ENCODE data around the gene SNTN.
"Not testable (repeated sequence)": the region's sequence is repeated elsewhere in the genome, so short reads cannot be mapped to it uniquely, and the experiment has no call there.

SNTN gene

GRCh38 chr3:63652066-63652725 is at the start of gene SNTN:
SNTN (plus strand) TSS chr3:63652675; CDS start chr3:63652688, 13 bp downstream.
- no peak for DNase-seq (ENCODE audit: low spot score)

DNA sequence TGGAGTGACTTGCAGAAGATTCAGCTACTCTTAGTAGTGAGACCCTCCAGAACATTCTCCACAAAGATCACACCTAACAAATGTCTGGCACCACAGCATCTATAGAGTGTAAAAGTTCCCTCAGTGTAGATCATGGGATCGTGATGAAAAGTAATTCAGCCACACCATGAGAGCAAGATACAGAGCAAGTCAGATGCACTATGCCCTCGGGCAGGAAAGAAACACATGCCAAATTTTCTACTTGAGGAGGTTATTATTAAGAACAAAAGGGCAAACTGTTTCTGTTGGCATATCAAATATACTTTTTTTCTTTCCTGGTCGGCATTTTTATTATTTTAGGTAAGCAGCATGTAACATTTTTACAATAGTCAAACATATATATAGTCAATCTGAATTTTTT is 44.8 kb upstream of the SNTN start:
- no peak for DNase-seq (ENCODE audit: low spot score)

- no peak for DNase-seq (ENCODE audit: low spot score)
Measured at GRCh38 chr3:63609408-63609807, 43.1 kb upstream of the SNTN start.

DNA sequence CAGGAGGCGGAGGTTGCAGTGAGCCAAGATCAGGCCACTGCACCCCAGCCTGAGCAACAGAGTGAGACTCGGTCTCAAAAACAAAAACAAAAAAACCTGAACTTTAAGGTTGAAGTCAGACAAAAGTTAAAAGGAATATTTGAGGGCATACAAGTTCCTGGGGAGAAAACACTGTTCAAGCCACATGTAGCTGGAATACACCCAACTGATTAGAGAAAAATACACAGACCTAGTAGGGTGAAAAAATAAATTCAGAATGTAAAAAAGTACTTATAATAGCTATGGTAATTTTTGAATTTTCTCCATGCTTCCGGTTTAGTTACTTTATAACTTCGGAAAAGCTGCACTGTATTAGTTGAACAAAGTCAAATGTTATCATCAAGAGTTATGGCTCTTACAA is 42.6 kb upstream of the SNTN start:
- no peak for DNase-seq (ENCODE audit: low spot score)

GRCh38 chr3:63611382-63611781 is 41.1 kb upstream of the SNTN start:
- DNase-seq (ENCODE audit: low spot score) = no peak

DNA sequence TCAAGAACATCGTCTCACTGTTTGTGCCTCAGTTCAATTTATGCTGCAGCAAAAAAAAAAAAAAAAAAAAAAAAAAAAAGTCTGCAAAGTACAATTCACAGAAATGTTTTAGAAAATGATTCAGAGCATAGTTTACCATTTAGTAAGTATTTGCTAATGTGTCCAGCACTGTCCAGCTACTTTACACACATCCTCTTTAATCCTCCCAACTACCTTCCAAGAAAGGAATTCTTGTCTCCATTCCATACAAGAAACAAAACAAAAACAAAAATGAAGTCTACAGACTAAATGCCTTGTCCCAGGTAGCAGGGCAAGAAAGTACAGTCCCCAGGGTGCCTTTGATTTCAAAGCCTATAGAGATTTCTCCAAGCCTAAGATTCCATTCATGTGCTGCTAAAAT is 38.9 kb upstream of the SNTN start:
- no peak for DNase-seq (ENCODE audit: low spot score)

DNA sequence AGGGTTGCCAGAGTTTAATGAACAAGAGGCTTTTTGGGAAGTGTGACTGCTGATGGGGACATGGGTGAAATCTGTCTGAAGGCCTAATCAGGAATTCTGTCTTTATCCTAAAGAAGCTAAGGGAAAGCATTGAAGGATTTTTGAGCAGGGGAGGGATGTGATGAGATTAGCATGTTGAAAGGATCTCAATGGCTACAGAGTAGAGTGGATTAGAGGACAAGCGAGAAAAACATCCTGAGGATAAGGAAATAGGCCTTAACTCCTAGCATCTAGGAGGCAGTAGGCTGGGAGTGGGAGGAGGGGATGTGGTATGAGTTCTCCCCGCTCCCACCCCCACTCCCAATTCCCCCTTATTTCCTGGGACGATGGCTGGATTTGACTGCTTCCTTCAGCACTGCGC is 35.1 kb upstream of the SNTN start:
- peak; percentile 27 for DNase-seq (ENCODE audit: low spot score)

GRCh38 chr3:63624941-63625560 is 27.4 kb upstream of the SNTN start:
- no peak for DNase-seq (ENCODE audit: low spot score)

- DNase-seq (ENCODE audit: low spot score) = no peak
Measured at GRCh38 chr3:63631670-63632069, 20.8 kb upstream of the SNTN start.

DNA sequence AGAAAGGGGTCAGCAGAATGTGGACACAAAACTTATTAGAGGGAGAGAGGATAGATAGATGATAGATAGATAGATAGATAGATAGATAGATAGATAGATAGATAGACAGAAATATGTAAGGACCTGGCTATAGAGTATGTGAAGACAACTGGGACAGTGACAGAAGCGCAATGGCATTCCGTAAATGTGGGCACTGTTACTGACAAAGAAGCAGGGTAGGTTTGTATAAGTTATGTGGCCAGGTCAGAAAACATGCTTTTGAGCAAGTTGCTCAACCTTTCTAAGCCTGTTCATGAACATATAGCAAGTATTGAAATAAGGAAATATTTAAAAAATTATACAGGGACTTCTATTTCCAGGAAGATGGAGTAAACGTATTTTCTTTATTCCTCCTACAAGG is 17.3 kb upstream of the SNTN start:
- no peak for DNase-seq (ENCODE audit: low spot score)

GRCh38 chr3:63639806-63640205 is 12.7 kb upstream of the SNTN start:
- no peak for DNase-seq (ENCODE audit: low spot score)

GRCh38 chr3:63642488-63642887 is 10.0 kb upstream of the SNTN start:
- no peak for DNase-seq (ENCODE audit: low spot score)

GRCh38 chr3:63644212-63644797 is 8.2 kb upstream of the SNTN start:
- no peak for DNase-seq (ENCODE audit: low spot score)

GRCh38 chr3:63644928-63645781 is 7.3 kb upstream of the SNTN start:
- not testable (repeated sequence) for DNase-seq (ENCODE audit: low spot score)

DNA sequence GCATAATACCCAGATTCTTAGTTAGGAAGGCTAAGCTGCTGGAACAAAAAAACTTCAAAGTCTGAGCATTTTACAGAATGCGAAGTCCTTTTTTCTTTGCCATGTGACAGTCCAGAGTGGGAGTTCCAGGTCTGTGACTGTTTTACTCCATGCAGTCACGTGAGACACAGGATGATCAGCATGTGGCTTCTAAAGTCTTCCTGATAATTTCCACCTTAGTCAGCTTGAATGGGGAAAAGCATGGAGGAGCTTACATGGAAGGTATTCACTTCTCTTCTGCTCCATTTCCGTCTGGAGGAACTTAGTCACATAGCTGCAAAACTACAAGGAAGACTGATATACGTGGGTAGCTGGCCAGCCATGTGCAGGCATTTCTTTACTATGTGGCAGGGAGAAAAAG is 1.7 kb downstream of the SNTN start:
- no peak for DNase-seq (ENCODE audit: low spot score)

GRCh38 chr3:63654931-63655330 is 2.5 kb downstream of the SNTN start:
- no peak for DNase-seq (ENCODE audit: low spot score)

DNA sequence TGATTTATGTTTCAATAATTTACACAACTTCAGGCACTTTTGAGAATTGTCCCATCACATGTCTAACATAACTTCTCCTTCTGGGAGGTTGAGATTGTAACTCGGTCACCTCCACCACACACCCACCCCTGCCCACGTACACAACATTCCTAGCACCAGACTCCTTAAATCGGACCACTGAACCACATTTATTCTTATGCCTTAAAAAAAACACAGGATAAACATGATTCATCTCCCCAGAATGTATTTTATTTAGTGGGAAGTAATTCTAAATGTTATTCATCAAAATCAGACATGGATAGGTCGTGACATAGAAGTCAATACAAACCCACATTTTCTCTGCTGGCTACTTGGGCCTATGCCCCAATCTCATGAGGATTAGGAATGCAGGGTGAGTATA is 3.0 kb downstream of the SNTN start:
- no peak for DNase-seq (ENCODE audit: low spot score)

DNA sequence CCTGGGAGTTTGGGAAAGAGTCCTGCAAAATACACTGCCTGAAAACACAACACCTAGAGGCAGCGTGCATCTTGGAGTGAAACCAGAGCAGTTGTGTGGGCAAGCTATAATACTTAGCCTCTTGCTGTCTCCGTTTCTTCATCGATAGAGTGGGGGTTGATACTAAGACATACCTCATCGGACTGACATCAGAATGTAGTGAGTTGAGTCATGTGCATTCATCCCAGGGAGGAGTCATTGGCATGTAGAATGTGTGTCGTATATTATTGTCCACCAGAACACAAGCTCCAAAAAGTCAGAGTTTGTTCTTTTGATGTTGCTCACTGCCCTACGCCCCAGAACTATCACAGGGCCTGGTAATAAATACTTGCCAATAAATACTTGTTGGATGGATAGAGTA is 4.3 kb downstream of the SNTN start:
- DNase-seq (ENCODE audit: low spot score) = no peak

- no peak for DNase-seq (ENCODE audit: low spot score)
Measured at GRCh38 chr3:63661242-63661641, 8.8 kb downstream of the SNTN start.

DNA sequence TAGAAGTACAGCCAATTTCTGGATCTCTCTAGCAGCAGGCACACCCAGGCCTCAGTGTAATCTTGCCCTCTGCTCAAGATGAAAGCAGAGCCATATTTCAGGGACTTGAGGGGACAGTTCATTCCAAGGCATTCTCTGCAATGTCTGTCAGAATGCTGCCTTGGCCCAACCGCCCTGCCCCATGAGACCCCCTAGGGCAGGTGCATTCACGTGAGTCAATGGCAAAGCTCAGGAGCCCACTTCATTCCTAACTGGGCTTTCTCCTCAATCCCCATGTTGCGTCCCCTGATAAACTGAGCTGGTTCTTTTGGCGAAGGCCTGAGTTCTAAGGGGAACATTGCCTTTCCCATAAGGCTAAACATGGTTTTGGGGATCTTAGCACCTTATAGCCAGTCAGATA is 9.5 kb downstream of the SNTN start:
- no peak for DNase-seq (ENCODE audit: low spot score)

DNA sequence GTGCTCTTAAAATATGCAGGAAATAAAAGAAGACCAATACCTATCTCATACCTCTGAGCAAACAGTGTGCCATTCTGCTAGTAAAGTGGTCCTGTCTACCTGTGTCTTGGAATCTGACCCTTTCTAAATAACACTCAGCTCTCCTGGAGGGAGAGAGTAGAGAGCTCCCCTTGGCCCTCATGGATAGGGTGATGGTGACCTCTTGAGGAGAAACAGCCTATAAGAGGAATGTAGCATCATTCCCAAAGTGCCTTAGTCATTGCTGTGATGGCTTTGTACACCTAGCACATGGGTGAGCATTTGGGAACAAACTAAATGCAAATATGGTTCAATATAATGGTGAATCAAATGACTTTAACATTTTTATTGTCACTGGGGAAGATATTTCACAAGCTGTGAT is 10.0 kb downstream of the SNTN start:
- peak; percentile 47 for DNase-seq (ENCODE audit: low spot score)

GRCh38 chr3:63670544-63670943 is 18.1 kb downstream of the SNTN start:
- DNase-seq (ENCODE audit: low spot score) = no peak

DNA sequence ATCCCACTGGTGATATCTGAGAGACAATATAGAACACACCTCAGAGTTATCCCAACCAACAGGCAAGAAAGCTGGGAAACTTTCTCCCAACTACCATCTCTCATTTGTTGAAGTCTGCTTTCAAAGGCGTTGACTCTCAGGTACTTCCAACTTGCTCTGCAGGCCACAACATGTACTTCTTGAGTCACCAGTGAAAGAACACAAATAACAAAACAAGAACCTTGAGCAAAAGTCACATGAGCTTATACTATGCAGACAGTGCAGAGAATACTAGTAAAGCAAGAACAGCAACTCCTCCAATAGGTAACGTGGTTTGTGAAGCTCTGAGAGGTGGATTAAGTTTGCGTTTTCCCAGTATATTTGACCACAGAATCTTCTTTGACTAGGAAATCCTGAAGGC is 20.6 kb downstream of the SNTN start:
- DNase-seq (ENCODE audit: low spot score) = no peak

Data from D341Med (cell line).